ENCODE measurements around the gene EHMT2.
"Not testable (repeated sequence)": the region's sequence is repeated elsewhere in the genome, so short reads cannot be mapped to it uniquely, and the experiment has no call there.

The EHMT2 gene

DNA sequence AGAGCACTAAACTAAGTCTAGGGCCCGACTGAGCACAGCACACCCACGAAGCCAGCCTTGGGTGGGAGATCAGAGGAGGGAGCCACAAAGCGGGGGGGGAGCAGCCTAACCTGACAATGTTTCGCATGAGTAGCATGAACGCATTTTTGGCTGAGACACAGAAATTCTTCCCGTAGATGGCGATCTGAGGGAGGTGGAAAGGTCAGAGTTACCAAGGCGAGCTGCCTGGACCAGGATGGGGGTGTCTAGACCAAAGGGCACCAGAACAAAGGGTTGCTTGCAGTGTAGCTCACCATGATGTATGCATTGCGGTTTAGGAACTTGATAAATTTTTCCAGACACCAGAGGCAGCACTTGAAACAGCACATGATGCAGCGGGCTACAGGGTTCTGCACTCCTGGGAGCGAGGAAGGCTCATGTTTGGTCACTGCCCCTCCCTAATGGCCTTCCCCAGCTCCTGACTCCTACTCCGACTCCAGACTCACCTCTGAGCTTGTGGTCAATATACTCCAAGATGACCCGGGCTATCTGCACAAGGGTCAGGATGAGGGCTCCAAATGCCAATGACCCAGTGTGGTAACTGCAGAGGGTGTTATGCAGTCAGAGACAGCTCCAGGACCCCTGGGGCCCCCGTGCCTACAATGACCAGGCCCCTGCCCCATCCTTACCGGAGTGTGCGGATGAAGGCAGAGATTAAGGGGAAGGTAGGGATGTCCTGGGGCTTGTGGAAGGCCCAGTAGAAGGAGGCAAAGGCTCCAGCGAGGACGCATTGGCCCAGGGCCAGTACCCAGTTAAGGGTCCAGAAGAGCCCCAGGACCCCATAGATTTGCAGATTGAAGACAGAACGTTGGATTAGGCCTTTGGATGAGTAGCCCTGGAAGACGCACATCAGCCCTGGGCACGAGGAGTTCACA, 32.0 kb downstream of the EHMT2 start:
- no peak for DNase-seq

- no peak for DNase-seq
These were observed 32.7 kb downstream of the EHMT2 start for GRCh38 chr6:31864818-31865204.

DNA sequence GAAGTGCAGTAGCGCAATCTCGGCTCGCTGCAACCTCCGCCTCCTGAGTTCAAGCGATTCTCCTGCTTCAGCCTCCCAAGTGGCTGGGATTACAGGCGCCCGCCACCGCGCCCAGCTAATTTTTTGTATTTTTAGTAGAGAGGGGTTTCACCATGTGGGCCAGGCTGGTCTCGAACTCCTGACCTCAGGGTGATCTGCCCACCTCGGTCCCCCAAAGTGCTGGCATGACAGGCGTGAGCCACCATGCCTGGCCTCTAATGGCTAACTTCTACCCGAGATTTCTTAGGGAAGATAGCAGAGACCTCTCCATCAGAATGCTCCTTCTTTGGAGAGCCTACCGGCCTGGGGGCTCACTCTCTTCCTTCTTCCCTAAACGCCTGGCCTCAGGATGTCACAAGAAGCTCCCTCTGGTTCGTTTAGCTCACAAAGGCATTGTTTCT, 33.4 kb downstream of the EHMT2 start:
- DNase-seq: not testable (repeated sequence)

- DNase-seq: peak; percentile 100
These were observed 34.9 kb downstream of the EHMT2 start, which contains the start of gene NEU1 for GRCh38 chr6:31862344-31863235. Gene NEU1, minus strand, starts transcription at chr6:31862821. Its CDS starts 45 bp downstream, at chr6:31862776.

- DNase-seq: no peak
These were observed 35.6 kb downstream of the EHMT2 start for GRCh38 chr6:31861919-31862343.

- DNase-seq: no peak
These were observed 36.3 kb downstream of the EHMT2 start for GRCh38 chr6:31861150-31861549.

DNA sequence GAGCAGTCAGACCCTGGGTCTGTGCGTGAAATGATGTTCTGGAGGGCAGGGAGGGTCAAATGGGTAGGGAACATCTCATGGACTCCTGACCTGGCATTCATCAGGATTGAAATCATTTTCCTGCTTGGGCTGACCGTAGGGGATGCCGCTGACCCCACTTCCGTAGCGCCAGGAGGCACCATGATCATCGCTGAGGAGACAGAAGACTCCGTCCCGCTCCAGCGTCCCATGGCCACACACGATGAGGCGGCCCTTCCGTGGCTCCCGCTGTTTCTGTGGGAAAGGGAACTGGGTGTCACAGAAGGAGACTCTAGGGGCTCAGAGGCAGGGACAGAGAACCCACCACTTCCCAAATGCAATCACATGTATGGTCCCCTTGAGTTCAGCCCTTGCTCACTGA, 37.1 kb downstream of the EHMT2 start:
- DNase-seq: no peak

DNA sequence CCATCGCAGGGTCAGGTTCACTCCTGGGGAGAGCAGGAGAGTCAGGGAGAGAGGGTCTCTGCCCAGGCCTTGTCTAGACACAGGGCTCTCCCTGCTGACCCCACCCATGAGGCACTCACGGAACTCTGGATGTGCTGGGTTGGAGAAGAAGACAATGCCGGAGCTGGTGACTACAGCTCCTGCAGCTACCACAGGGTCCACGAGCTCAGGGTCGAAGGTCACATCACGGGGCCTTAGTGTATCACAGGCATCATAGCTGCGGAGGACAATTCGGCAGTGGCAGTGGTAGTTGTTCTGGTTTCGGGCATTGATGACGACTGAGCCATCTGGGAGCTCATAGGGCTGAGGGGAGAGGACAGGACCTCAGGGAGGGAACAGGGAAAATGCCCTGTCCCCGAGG, 37.6 kb downstream of the EHMT2 start:
- no peak for DNase-seq

GRCh38 chr6:31858707-31859106, 38.8 kb downstream of the EHMT2 start:
- no peak for DNase-seq

DNA sequence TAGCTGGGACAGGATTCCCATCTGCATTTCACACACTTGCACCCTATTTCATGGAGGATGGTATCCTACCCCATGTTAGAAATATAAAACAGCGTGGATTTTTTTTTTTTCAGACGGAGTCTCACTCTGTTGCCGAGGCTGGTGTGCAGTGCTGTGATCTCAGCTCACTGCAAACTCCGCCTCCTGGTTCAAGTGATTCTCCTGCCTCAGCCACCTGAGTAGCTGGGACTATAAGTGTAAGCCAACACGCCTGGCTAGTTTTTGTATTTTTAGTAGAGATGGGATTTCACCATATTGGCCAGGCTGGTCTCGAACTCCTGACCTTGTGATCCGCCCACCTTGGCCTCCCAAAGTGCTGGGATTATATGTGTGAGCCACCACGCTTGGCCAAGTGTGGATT, 39.7 kb downstream of the EHMT2 start:
- DNase-seq: not testable (repeated sequence)

- not testable (repeated sequence) for DNase-seq
These were observed 45.3 kb downstream of the EHMT2 start for GRCh38 chr6:31851980-31852718.

GRCh38 chr6:31851485-31851832, 46.0 kb downstream of the EHMT2 start:
- DNase-seq: no peak

DNA sequence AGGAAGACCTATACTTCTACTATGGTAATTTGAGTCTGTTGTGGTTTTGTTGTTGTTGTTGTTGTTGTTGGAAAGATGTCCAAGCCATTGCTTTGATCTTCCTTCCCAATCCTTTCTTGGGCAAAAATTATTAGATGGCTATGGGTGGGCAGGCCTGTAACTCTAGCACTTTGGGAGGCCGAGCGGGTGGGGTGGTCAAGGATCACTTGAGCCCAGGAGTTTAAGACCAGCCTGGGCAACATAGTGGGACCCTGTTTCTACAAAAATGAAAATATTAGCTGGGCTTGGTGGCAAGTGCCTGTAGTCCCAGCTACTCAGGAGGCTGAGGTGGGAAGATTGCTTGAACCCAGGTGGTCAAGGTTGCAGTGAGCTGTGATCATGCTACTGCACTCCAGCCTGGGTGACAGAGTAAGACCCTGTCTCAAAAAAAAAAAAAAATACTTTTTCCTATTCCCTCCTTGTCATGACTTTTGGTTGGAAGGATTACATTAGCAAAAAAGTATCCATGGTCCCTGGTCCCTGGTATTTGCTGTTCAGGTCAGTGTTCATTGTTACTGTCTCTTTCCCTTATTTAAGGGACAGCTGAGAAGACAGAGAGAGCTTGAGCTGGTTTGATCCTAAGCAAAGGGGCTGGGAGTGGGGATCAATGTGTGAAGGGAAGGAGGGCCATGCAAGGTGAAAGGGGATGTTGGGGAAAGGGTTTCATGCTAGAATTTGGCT, 46.6 kb downstream of the EHMT2 start:
- DNase-seq: no peak

DNA sequence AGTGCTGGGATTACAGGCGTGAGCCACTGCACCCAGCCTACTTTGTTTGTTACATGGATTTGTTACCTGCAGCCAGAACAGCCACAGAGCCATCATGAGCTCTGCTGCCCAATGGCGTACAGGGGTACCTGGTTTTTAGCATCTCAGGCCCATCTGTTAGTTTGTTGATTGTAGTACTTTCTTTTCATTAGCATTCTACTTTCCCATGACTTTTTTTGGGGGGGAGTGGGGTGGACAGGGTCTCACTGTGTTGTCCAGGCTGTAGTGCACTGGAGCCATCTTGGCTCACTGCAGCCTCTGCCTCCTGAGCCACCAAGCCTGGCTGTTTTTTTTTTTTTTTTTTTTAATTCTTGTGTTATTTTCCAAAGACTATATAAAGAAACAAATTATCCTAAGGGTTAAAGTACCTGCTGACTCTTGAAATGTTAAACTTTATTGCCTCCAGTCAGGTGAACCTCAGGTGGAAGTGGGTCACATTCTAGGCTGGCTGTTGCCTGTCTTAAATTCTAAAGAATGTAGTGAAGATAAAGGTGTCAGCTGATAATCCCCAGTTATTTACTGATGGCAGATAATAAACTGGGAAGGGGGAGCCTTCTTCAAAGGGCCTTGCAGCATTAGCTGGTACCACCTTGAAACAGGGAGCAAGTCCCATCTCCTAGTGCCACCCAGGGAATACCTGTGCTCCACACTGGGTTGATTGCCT, 50.1 kb downstream of the EHMT2 start:
- DNase-seq: no peak

GRCh38 chr6:31844507-31844906, 53.0 kb downstream of the EHMT2 start:
- DNase-seq: no peak

GRCh38 chr6:31842053-31842452, 55.4 kb downstream of the EHMT2 start:
- DNase-seq: no peak

GRCh38 chr6:31839779-31840126, 57.7 kb downstream of the EHMT2 start:
- DNase-seq: not testable (repeated sequence)

DNA sequence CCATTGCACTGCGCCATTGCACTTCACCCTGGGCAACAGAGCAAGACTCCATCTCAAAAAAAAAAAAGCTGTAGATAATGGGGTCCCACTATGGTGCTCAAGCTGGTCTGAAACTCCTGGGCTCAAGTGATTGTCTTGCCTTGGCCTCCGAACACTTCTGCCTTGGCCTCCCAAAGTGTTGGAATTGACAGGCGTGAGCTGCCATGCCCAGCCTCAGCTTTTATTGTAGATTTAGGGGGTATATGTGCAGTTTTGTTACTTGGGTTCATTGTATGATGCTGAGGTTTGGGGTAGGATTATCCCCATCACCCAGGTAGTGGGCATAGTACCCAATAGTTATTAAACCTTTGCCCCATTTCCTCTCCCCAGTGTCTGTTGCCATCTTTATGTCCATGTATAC, 58.5 kb downstream of the EHMT2 start:
- DNase-seq: no peak

DNA sequence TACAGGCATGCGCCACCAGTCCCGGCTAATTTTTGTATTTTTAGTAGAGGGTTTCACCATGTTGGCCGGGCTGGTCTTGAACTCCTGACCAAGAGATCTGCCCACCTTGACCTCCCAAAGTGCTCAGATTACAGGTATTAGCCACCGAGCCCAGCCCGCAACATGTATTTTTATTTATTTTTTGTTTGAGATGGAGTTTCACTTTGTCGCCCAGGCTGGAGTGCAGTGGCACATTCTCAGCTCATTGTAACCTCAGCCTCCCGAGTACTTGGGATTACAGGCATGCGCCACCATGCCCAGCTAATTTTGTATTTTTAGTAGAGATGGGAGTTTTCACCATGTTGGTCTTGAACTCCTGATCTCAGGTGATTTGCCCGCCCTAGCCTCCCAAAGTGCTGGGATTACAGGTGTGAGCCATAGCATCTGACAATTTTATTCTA, 59.4 kb downstream of the EHMT2 start:
- not testable (repeated sequence) for DNase-seq

GRCh38 chr6:31837369-31838113, 60.0 kb downstream of the EHMT2 start:
- DNase-seq: no peak

Measured in fibroblast of skin of right quadriceps (primary cell).